Dedifferentiated amniotic fluid mesenchymal stem cell (primary cell): ENCODE data around the gene BICRA.
A peak's percentile ranks its signal among the peaks of the same experiment; 100 is the strongest.

Source experiments
- DNase-seq: peaks from one replicate; pipeline ENCODE4 v3.0.0-alpha.2; 2016; ENCODE audit errors: extremely low spot score

BICRA gene

DNA sequence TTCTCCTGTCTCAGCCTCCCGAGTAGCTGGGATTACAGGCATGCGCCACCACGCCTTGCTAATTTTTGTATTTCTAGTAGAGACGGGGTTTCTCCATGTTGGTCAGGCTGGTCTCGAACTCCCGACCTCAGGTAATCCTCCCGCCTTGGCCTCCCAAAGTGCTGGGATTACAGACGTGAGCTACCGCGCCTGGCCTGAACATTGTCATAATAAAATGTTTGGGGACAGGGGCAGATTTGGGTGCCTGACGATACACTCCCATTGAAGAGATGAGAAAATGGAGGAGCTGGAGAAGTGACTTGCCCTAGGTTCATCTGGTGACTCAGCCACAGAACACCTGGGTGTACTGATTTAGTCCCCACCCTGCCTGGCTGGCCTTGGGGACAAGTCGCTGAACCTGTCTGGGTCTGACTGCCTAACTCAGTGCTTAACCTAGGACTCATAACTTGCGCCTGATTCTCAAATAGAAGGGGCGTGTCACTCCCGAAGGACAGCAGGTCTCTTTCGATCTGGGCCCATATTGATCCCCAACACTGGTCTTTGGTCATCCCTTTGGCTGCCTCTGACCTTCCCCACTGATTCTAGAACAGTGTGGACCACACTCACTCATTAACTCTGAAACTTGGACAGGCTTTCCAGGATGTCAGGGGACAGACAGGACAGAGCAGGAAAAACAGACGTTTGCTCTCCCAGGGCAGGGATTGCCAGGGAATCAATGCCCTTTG, 7.6 kb upstream of the BICRA start:
- no peak for DNase-seq

DNA sequence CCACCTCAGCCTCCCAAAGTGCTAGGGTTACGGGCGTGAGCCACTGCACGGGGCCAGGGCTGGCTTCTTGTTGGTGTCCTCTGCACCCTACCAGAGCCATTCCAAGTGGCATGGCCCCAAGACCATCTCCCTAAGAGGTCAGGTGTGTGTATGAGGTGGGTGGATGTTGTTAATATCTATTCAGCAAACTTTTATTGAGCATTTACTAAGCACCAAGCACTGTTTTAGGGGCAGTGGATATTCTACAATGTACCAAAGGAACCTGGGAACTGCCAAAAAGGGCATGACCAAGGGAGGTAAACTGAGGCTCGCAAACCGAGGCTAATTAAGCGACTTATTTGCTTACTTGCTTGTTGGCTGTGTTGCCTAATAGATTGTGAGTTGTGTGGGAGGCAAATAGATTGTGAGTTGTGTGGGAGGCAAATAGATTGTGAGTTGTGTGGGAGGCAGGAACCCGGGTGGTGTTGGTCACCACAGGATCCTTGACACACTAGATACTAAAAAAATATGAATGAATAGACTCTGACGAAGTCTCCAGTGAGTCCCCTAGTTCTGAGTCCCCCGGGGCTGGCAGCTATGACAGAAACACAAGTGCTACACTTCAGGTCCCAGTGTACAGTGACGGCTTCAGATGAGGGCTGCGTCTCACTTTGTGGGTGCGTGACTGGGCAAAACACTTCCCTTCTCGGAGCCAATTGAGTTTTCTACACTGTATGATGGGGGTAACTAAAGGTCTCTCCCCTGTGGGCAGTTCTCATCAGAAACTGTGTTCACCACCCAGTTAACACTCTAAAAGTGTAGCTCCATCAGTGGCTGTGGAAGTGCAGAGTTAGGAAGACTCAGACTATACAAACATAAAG, 5.0 kb upstream of the BICRA start:
- DNase-seq = no peak

DNA sequence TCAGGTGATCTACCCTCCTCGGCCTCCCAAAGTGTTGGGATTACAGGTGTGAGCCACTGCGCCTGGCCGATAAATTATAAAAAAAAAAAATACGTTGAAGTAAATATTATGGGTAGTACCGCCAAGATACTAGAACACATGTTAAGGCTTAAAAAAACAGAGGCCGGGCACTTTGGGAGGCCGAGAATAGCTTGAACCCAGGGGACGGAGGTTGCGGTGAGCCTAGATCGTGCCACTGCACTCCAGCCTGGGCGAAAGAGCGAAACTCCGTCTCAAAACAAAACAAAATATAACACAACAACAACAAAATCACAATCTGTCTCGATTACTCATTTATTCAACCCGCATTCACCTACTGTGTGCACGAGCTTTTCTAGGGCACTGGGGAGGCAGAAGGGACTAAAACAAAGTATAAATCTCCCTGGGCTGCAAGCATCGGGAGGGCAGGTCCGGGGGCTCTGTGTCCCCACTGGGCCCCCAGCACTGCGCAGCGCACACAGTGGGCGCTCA, 1.3 kb upstream of the BICRA start:
- DNase-seq = no peak

DNA sequence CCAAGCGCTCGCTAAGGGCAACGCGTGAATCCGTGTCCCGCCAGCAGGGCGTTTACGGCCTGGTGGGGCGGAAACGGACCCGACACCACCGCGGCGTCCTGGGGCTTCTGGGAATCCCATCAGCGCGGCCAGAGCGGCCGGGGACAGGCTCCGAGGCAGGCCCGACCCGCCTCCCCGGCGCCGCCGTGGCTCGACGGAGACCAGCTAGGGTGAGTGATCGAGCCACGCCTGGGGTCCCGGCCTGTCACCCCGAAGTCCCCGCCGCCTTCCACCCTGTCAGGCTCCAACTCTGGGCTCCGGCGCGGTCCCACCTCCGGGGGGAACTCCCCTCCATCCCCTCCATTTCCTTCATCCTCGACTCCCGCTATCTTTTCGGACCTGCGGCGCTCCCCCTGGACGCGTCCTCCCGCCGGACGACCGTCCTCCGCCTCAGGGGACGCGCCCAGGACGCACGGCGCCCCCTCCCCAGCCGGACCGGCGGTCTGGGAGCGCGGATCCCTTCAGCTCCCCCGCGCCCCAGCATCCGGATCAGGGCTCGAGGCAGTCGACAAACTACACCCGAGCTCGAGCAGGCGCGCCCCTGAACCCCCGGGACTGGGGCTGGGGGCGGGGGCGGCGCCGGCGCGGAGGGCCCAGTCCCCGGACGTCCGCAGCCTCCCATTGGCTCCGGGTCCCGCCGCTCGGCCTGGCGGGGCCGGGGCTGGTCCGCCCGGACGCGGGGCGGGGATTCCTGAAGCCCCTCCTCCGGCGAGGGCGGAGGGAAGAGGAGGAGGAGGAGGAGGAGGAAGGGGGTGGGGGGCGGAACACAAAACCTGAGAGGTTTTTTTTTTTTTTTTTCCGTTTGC, 638 bp upstream of the BICRA start:
- peak; percentile 91 for DNase-seq

DNA sequence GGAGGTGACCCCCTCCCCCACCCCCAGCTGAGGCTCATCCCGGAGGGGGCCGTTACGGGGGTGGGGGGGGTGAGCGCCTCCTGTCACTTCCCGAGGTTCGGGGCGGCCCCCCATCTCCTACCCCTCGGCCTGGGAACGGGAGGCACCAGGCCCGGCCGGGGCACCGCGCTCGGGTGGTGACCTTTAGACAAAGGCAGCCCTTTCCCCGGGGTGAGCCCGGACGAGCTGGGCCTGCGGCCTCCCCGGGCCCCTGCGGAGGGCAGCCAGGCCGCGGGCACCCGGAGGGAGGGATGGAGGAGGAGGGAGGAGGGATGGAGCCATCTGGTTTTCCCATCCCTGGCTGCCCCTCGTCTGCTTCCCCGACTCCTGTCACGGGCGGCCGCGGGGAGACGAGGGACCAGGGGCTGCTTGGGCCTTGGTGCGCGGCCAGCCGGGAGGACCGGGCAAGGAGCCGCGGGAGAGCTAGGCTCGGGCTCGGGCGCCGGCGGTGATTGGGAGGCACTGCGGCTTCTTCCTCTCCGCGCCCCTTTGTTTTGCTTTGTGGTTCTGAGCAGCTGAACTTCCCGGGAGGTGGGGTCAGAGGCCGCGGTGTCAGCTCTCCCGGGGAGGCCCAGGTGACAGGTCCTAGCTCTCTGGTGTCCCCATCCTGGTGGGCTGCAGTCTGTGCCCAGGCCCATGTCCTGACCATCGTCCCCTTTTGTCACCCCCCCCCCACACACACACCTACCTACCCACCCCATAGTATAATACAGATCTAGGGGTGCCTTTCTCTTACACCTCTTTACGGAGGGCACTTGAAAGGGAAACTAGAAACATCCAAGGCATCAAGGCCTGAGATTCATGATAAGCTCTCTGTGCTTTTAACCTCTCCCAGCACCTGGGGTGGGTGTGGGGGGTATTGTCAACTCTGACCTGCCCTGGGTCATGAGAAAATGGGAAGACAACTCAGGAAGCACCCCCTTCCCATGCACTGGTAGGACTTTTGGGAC, 1.3 kb downstream of the BICRA start:
- no peak for DNase-seq

DNA sequence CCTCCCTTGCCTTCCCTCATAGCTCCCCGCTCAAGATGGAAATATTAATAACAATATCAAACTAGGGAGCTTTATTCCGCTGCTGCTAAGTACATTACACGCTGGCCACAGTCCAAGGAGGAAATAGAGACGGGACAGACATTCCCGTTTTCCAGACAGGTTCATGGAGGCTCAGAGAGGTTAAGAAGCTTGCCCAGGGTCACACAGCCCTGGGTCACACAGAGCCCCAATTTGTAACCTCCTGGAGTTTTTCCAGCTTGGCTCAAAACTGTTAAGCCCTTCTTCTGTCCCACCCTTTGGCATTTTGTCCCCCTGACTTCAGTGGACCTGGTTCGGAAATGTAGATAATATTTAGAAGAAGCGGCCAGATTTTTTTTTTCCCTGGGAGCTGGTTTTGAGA, 2.0 kb downstream of the BICRA start:
- DNase-seq = no peak

DNA sequence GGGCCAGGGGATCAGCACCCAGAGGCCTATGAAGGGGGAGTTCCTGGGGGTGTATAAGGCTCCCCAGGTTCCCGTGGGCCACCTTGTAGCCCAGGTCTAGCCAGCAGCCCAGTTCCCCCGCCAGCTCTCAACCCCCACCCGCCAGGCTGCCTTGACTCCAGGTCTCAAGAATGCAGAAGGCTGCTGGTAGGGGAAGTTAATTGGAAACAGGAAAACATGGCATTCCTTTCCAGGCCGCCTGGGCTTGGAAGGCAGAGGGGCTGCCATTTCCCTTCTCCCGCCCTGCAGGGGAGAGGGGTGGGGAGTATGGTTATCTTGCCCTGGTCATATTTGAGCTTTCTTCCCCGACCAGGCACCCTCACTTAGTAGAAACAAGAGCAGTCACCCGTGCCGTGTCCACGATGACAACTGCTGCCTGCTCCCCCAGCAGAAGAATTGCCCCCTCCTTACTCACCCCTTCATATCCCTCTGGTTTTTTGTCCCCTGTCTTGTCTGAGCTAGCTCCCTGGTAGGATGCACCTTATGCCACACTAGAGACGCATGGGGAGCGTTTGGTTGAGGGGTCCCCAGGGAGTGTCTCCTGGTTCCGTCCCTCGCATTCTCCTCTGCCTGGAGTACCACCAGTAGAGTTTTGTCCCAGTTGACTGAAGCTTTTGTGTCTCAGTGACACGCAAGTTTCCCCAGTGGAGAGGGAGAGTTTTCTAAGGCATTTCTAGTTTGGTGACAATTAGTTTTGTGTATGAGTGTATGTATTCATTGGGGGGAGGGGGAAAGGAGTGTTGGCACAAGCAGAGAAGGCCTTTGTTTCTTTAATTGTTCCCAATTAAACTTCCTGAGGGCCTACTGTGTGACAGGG, 4.5 kb downstream of the BICRA start:
- peak; percentile 68 for DNase-seq

DNA sequence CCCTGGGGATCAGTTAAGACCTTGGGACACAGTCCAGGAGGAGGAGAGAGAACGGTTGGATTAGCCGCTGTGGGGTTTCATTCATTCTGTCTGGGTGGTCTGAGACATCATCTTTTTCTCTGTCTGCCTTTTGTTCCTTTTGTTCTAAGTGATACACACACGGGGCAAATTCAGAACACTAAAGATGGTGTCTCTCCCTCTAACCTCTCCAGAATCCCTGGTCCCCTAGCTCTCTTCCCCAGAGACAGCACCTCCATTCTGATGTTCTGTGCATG, 5.0 kb downstream of the BICRA start:
- DNase-seq = no peak

DNA sequence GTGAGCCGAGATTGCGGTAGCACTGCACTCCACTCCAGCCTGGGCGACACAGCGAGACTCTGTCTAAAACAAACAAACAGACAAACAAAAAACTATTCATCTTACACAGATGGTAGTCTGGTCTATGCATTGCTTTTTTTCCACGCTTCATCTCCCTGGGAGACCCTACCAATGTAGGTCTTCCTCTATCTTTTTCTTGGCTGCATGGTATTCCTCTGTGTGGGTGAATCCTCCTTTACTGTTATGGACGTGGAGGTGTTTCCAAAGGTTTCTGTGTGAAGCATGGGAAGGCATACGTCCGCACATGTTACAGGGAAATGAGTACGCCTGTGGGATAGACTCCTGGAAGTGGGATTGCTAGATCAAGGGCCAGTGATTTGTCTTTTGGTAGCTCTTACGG, 5.6 kb downstream of the BICRA start:
- no peak for DNase-seq

DNA sequence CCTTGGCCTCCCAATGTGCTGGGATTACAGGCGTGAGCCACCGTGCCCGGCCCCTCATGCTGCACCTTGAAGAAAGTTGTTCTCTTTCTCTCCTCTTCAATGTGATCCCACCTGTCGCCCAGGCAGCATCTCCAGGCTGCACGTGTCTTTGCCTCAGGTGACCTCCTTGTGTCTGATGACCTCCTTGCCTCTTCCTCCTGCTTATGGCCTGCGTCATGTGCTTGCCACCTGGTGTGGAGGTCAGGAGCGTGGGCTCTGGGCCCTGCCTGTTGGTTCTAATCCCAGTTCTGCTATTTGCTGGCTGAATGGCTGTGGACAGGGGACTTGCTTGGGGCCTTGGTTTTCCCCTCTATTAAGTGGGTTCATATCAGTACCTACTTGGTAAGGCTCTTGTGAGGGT, 6.3 kb downstream of the BICRA start:
- no peak for DNase-seq

DNA sequence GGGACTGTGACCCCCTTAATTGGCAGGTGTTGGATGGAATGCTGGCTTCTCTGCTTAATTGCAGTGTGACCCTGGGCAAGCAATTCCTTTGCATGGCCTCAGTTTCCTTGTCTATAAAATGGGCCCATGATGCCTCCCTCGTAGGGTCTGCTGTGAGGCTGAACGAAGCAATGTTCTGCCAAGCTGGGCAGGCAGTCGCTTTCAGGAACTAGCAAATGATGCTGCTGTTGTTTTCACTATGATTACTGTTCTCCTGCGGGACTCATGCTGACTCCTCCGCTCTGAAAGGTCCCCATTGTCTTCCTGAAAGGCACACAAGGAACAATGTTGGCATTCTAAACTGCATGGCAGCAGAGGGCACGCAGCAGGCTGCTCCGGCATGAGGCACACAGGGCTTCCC, 6.8 kb downstream of the BICRA start:
- no peak for DNase-seq

DNA sequence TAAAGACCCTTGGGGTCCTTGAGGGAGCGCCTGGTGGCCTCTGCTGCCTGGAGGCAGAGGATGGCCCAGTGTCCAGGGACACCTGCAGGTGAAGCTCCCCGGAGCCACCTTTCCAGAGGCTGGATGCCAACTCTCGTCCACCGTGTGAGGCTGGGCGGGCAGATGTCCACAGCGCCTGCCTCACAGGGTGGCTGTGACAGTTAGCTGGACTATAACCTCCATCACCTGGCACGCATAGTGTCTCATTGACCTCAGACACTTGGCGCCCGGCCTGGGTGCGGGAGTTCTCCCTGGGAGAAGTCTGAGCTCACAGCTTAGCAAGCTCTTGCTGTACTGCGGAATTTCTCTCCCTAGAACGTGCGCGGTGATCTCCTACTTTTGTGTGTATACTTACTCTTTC, 9.8 kb downstream of the BICRA start:
- DNase-seq = no peak

DNA sequence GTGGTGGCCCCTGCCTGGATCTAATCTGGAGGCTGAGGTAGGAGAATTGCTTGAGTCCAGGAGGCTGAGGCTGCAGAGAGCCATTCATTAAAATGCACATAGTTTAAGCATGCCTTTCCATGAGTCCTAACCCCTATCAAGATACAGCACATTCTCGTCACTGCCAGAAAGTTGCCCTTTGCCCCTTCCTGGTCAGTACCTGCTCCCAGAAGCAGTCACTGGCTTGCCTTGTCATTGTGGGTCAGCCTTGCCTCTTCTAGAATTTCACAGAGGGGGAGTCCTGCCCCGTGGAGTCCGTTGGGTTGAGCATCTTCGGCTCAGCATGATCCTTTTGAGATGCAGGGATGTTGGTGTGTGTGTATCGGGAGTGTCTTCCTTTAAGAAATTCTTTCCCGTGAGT, 10.8 kb downstream of the BICRA start:
- DNase-seq = no peak

DNA sequence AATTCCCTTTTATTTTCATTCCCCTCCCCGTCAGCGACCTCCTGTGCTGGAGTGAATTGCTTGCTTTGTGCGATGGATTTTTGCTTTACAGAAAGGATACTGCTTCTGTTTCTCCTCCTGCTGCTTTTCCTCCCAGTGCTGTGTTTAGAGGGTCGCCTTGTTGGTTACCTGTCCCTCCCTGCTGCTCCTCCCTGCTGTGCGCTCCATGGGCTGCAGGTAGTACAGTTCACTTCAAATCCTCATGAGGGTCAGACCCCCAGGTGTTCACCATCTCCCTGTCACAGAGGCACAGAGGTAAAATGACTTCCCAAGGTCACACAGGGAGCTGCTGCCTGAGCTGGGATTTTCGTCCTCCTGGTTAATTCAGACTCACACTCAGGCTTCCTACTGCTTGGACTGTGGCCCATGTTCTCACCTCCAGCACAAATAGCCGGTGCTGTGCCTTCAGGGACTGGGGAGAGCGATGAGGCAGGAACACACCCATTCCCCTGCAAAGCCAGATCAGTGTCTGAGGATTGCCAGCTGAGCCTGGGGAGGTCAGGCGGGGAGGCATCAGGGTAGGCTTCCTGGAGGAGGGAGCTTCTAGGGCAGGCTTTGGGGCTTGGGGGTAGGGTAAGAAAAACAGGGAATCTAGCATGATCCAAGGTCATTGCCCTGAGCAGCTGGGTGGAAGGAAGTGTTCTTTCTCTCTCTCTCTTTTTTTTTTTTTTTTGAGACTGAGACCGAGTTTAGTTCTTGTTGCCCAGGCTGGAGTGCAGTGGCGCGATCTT, 14.4 kb downstream of the BICRA start:
- no peak for DNase-seq

DNA sequence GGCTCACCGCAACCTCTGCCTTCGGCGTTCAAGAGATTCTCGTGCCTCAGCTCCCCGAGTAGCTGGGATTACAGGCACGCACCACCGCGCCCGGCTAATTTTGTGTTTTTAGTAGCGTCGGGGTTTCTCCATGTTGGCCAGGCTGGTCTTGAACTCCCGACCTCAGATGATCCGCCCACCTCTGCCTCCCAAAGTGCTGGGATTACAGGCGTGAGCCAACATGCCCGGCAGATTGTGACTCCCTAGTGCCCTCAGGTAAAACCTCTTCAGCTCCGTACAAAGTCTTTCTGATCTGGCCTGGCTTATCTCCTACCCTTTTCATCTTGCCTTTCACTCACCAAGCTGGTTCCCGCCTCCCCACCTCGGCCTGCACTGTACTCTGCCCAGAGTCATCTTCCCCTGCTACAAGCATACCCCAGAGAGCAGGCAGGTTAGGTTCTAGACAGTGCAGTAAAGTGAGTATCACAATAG, 15.0 kb downstream of the BICRA start:
- no peak for DNase-seq

DNA sequence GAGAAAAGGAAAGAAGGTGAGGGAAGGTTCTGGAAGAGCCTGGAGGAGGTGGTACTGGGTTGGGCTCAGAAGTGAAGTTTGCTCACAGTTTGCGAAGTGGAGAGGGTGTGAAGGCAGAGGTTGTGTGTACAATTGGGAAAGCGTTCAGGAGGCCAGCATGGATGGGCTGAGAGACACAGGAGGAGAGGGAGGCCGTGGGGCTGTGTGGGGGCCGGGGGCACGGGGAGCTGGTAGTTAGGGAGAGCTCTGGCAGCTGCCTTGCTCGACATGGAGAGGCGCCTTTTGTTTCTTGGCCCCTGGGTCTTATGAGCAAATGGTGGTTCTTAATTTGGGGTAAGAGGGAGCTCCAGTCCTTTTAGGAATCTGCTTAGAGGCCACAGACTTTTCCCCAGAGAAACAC, 16.7 kb downstream of the BICRA start:
- DNase-seq = no peak

DNA sequence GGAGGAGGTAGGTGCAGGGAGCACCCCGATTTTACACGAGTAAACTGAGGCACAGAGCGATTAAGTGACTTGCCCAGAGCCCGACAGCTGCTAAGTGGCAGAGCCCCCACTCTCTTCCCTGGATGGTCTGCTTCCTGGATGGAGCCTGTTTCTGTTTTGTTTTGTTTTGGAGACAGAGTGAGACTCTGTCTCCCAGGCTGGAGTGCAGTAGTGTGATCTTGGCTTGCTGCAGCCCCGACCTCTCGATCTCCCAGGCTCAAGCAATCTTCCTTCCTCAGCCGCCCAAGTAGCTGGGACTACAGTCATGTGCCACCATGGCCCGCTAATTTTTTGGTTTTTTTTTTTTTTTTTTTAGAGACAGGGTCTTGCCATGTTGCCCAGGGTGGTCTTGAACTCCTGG, 17.3 kb downstream of the BICRA start:
- no peak for DNase-seq

DNA sequence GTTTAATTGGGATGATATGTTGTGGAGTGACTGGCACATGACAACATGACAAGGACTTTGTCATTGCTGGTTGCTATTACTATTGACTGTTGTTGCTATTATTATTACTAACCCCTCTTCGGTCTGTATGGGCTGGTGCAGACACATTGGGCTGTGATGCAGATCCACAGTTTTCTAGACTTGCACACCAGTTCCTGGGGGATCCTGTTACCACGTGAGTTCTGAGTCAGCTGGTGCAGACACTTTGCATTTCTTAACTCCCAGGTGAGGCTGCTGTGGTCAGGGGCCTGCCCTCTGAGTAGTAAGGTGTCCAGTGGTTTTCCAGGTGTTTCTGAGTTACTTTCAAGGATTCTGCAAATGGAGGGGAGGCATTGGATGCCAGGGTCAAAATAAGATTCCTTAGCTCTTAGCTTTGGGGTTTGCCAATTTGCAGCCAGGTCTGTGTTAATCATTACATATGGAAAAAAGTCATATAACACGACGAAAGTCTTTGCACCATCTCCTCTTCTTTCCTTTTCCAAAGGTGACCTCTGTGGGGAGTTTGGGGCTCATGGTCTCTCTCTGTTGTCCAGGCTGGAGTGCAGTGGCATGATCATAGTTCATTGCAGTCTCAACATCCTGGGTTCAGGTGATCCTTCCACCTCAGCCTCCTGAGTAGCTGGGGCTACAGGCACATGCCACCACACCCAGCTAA, 19.3 kb downstream of the BICRA start:
- no peak for DNase-seq

DNA sequence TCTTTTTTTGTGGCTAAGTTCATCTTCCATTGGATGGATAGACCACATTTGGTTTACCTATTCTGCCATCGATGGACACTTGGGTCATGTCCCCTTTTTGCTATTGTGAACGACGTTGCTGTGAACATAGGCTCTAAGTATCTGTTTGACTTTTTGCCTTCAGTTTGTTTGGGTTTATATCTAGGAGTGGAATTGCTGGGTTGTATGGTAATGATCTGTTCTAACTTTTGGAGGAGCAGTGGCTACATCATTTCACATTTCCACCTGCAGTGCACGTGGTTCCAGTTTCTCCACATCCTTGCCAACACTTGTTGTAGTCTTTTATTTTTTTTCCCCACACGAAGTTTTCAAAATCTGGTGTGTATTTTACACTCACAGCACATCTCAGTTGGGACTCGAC, 21.7 kb downstream of the BICRA start:
- no peak for DNase-seq
